SK-N-SH (cell line): ENCODE data around the gene IL10RB. TPM values are rescaled to one million over a fixed set of nuclear protein-coding genes. Genes with fewer than 3 reads are reported as not detected.

Experiments
- CTCF ChIA-PET: fragments of 300-600, 350-600 bp; formaldehyde crosslinking; extraction: SDS; loops from one replicate; lab custom pipeline; 2021; lab: Yijun Ruan, JAX
- POLR2A ChIA-PET: fragments of 350-600 bp; sonication (Branson Sonifier 250); formaldehyde crosslinking; extraction: SDS; loops from one replicate; lab custom pipeline; 2020; ENCODE audit warnings: antibody characterized with exemption, inconsistent platforms; lab: Yijun Ruan, JAX
- DNase-seq: peaks from one replicate; pipeline ENCODE4 v3.0.0; 2012
- H2AFZ ChIP-seq: fragments of 200-600 bp; sonication (generic); 2 replicates; pipeline ENCODE4 v1.8.1; 2016; ENCODE audit warnings: antibody characterized with exemption, mild to moderate bottlenecking, low read depth
- H3F3A ChIP-seq: fragments of 200-600 bp; sonication (generic); replicated peaks from 2 replicates; pipeline ENCODE3; 2016; ENCODE audit warnings: antibody characterized with exemption, mild to moderate bottlenecking; ENCODE audit not compliant: insufficient read depth
- H3K27ac ChIP-seq, 2 experiments: fragments of 200-500 bp in 1 of 2; fragments of 200-600 bp in 1 of 2; sonication (Bioruptor generic) in 1 of 2; sonication (generic), shearing (Covaris generic) in 1 of 2; 2 replicates each; pipeline versions ENCODE4 v1.5.1 to v1.6.1; 2014 to 2016; ENCODE audit warnings: low read depth in 2 of 2, inconsistent platforms in 1 of 2, low read length in 1 of 2, mild to moderate bottlenecking in 1 of 2, mixed read lengths in 1 of 2
- H3K27me3 ChIP-seq: fragments of 200-600 bp; sonication (generic), shearing (Covaris generic); 2 replicates; pipeline ENCODE4 v1.6.1; 2016; ENCODE audit warnings: mixed run types; ENCODE audit not compliant: insufficient read depth
- H3K36me3 ChIP-seq, 2 experiments: fragments of 200-500 bp in 1 of 2; fragments of 200-600 bp in 1 of 2; sonication (Bioruptor generic) in 1 of 2; sonication (generic) in 1 of 2; replicated peaks in 1 of 2; 2 replicates each; pipeline versions ENCODE3 to v1.5.1; 2014 to 2016; ENCODE audit warnings: low read length in 1 of 2, mild to moderate bottlenecking in 1 of 2; ENCODE audit not compliant: insufficient read depth in 2 of 2, control insufficient read depth in 1 of 2
- H3K4me1 ChIP-seq, 2 experiments: fragments of 200-500 bp in 1 of 2; fragments of 200-600 bp in 1 of 2; sonication (Bioruptor generic) in 1 of 2; sonication (generic), shearing (Covaris generic) in 1 of 2; 2 replicates each; pipeline versions ENCODE4 v1.5.1 to v1.6.1; 2014 to 2016; ENCODE audit warnings: low read depth in 1 of 2, low read length in 1 of 2, mixed run types in 1 of 2; ENCODE audit not compliant: insufficient read depth in 2 of 2, control insufficient read depth in 1 of 2
- H3K4me2 ChIP-seq: fragments of 200-600 bp; sonication (generic), shearing (Covaris generic); 2 replicates; pipeline ENCODE4 v1.6.1; 2017; ENCODE audit warnings: mixed run types
- H3K4me3 ChIP-seq, 2 experiments: fragments of 200-500 bp in 1 of 2; fragments of 200-600 bp in 1 of 2; sonication (Bioruptor generic) in 1 of 2; sonication (generic), shearing (Covaris generic) in 1 of 2; 2 replicates each; pipeline versions ENCODE4 v1.5.1 to v1.8.1; 2014 to 2016; ENCODE audit warnings: low read depth in 2 of 2, inconsistent platforms in 1 of 2, low read length in 1 of 2, mild to moderate bottlenecking in 1 of 2, mixed read lengths in 1 of 2, moderate library complexity in 1 of 2
- H3K79me2 ChIP-seq: fragments of 200-600 bp; sonication (generic); 2 replicates; pipeline ENCODE4 v1.8.1; 2017; ENCODE audit warnings: mild to moderate bottlenecking; ENCODE audit not compliant: insufficient read depth
- H3K9ac ChIP-seq: fragments of 200-600 bp; sonication (generic); 2 replicates; pipeline ENCODE4 v1.6.1; 2017; ENCODE audit warnings: mixed run types
- H3K9me2 ChIP-seq: fragments of 200-600 bp; sonication (generic); 2 replicates; pipeline ENCODE4 v1.6.1; 2017; ENCODE audit warnings: mixed run types
- H3K9me3 ChIP-seq: fragments of 200-600 bp; sonication (generic); 2 replicates; pipeline ENCODE4 v1.6.1; 2017; ENCODE audit warnings: mixed run types, mild to moderate bottlenecking, moderate library complexity
- H4K20me1 ChIP-seq: fragments of 200-600 bp; sonication (generic); 2 replicates; pipeline ENCODE4 v1.6.1; 2017; ENCODE audit warnings: mild to moderate bottlenecking, mixed run types; ENCODE audit not compliant: insufficient read depth
- CHD2 ChIP-seq: fragments of 150-350 bp; IDR thresholded peaks from 2 replicates; pipeline ENCODE4 v1.6.1; 2018; ENCODE audit warnings: low read length; ENCODE audit not compliant: partially characterized antibody
- ELF1 ChIP-seq: IDR thresholded peaks from 2 replicates; pipeline ENCODE4 v1.4.0; 2012
- FOSL2 ChIP-seq: IDR thresholded peaks from 2 replicates; pipeline ENCODE4 v1.4.0; 2012; ENCODE audit warnings: low read depth, mild to moderate bottlenecking, moderate library complexity, borderline replicate concordance
- FOXJ3 ChIP-seq: sonication (generic); formaldehyde crosslinking; IDR thresholded peaks from 2 replicates; pipeline ENCODE4 v1.5.1; 2020; ENCODE audit warnings: mild to moderate bottlenecking, missing genetic modification reagents
- GABPA ChIP-seq: IDR thresholded peaks from 2 replicates; pipeline ENCODE4 v1.4.0; 2012; ENCODE audit warnings: low read depth, mild to moderate bottlenecking
- JUND ChIP-seq: IDR thresholded peaks from 2 replicates; pipeline ENCODE4 v1.4.0; 2012
- RXRA ChIP-seq: IDR thresholded peaks from 2 replicates; pipeline ENCODE4 v1.4.0; 2012; ENCODE audit warnings: low read depth, mild to moderate bottlenecking, borderline replicate concordance
- TCF12 ChIP-seq: IDR thresholded peaks from 2 replicates; pipeline ENCODE4 v1.4.0; 2012
- WGBS: methylation state at CpG from one replicate; pipeline ENCODE4 v1.1.6; 2017; ENCODE audit warnings: low lambda C conversion rate; 5-methylcytosine and 5-hydroxymethylcytosine counted together
- polyA plus RNA-seq, 3 experiments: library from polyadenylated mRNA; depleted of rRNA; stranded (reverse); fragments of >200 nt; gene quantifications; 2 replicates each; pipeline ENCODE4 v1.2.3, GENCODE V29; 2012
- TF ChIP-seq, protein P1 (sequence below): IDR thresholded peaks from 2 replicates; pipeline ENCODE4 v1.6.1; 2012; ENCODE audit warnings: mild to moderate bottlenecking, low read depth, low read length, moderate library complexity
- TF ChIP-seq, protein P2 (sequence below): fragments of 150-350 bp; IDR thresholded peaks from 2 replicates; pipeline ENCODE4 v1.6.1; 2016; ENCODE audit warnings: mild to moderate bottlenecking, low read depth, low read length
- TF ChIP-seq, protein P3 (sequence below): IDR thresholded peaks from 2 replicates; pipeline ENCODE4 v1.4.0; 2012; ENCODE audit warnings: low read depth, borderline replicate concordance

Gene IL10RB
- polyA plus RNA-seq, 1 of the 3 experiments (the other 2 are of a cell fraction) = 20.1 TPM

DNA sequence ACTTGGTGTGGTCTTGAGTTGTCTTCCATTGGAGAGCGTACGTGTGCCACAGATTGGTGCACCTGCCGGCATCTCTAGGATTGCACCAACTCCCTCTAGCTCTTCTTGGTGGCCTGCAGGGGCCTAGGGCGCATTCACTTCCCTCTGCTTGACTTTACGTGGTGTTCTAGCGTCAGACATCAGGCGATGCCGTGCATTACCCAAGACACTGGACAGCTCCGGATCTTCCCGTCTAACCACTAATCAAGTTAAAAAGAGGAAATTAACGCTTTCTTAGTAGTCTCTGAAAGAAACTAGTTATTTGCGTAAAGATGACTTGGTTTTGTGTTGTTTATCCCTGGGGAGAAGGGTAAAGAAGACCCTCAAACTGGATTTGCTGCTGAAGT, 510 bp upstream of the IL10RB start:
- H3K4me1 ChIP-seq = peaks cover 0 to 17% of the 10 kb centered on the region in 2 experiments; a peak in 1 of 4 replicates
- peak overlapping the region; percentile 86 for H3K4me2 ChIP-seq
- POLR2A ChIA-PET = interaction anchor here (1.9 kb wide), 1 partner anchor 59 kb away, joined by 13 read pairs; the partner anchor contains the start of gene IFNAR1
- H3K9me2 ChIP-seq = no peaks in the 10 kb centered on the region
- H3K36me3 ChIP-seq = peaks cover 0 to 6% of the 10 kb centered on the region in 2 experiments
- H3K79me2 ChIP-seq = no peaks in the 10 kb centered on the region
- WGBS = 46% methylated on average over 11 of the region's 12 CpGs
- no peaks in the 10 kb centered on the region for H4K20me1 ChIP-seq
- H3K27ac ChIP-seq = no peak overlapping the region
- peak overlapping the region; percentile 73 to 96 for H3K4me3 ChIP-seq
- no peaks in the 10 kb centered on the region for H3K27me3 ChIP-seq
- no peaks in the 10 kb centered on the region for H3K9me3 ChIP-seq
- H2AFZ ChIP-seq = peak overlapping the region; percentile 95
- CTCF ChIA-PET = interaction anchor here (1.2 to 2.2 kb wide), 6 partner anchors 8 to 180 kb away, joined by 4 to 7 read pairs (median 5); partner anchors contain the start of gene IFNAR1
- TF ChIP-seq TCF12 (no peak), JUND (no peak)
- TF ChIP-seq, protein P1, sequence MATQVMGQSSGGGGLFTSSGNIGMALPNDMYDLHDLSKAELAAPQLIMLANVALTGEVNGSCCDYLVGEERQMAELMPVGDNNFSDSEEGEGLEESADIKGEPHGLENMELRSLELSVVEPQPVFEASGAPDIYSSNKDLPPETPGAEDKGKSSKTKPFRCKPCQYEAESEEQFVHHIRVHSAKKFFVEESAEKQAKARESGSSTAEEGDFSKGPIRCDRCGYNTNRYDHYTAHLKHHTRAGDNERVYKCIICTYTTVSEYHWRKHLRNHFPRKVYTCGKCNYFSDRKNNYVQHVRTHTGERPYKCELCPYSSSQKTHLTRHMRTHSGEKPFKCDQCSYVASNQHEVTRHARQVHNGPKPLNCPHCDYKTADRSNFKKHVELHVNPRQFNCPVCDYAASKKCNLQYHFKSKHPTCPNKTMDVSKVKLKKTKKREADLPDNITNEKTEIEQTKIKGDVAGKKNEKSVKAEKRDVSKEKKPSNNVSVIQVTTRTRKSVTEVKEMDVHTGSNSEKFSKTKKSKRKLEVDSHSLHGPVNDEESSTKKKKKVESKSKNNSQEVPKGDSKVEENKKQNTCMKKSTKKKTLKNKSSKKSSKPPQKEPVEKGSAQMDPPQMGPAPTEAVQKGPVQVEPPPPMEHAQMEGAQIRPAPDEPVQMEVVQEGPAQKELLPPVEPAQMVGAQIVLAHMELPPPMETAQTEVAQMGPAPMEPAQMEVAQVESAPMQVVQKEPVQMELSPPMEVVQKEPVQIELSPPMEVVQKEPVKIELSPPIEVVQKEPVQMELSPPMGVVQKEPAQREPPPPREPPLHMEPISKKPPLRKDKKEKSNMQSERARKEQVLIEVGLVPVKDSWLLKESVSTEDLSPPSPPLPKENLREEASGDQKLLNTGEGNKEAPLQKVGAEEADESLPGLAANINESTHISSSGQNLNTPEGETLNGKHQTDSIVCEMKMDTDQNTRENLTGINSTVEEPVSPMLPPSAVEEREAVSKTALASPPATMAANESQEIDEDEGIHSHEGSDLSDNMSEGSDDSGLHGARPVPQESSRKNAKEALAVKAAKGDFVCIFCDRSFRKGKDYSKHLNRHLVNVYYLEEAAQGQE = peak; percentile 72; the same call in 1 of the 2 replicates
- TF ChIP-seq, protein P2, sequence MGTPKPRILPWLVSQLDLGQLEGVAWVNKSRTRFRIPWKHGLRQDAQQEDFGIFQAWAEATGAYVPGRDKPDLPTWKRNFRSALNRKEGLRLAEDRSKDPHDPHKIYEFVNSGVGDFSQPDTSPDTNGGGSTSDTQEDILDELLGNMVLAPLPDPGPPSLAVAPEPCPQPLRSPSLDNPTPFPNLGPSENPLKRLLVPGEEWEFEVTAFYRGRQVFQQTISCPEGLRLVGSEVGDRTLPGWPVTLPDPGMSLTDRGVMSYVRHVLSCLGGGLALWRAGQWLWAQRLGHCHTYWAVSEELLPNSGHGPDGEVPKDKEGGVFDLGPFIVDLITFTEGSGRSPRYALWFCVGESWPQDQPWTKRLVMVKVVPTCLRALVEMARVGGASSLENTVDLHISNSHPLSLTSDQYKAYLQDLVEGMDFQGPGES = no peak
- no peak for DNase-seq
- no peaks in the 10 kb centered on the region for H3F3A ChIP-seq
- H3K9ac ChIP-seq = peak overlapping the region; percentile 79; the same call in 1 of the 2 replicates

DNA sequence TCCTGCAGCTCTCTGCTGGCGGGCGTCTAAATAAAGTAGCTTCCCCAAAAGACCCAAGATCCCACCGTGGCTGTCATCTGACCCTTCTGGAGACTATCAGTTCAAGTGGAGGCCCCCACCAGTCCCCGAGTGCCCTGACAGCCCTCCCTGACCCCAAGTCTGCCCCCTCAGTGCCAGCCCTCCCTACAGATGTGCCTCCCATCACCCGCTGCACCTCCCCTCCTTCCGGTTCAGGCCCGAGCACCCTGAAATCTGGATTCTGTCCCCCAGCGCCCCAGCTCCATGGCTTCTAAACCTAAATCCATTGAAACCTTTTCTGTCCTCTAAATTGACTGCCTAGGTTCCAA, 595 bp downstream of the IL10RB start:
- no peaks in the 10 kb centered on the region for H3K9me2 ChIP-seq
- peaks cover 0 to 17% of the 10 kb centered on the region in 2 experiments; a peak in 1 of 4 replicates for H3K4me1 ChIP-seq
- peak overlapping the region; percentile 79 for H3K9ac ChIP-seq
- ChIA-PET CTCF (interaction anchor here (1.2 to 2.2 kb wide), 4 partner anchors 10 to 179 kb away, joined by 4 to 6 read pairs (median 5); no protein-coding TSS in a partner anchor), POLR2A (interaction anchor here (1.9 kb wide), 1 partner anchor 58 kb away, joined by 13 read pairs; the partner anchor contains the start of gene IFNAR1)
- H3K36me3 ChIP-seq = peaks cover 4 to 6% of the 10 kb centered on the region in 2 experiments
- H3K9me3 ChIP-seq = no peaks in the 10 kb centered on the region
- H3K27me3 ChIP-seq = no peaks in the 10 kb centered on the region
- H2AFZ ChIP-seq = peak overlapping the region; percentile 95
- no peaks in the 10 kb centered on the region for H3K79me2 ChIP-seq
- H4K20me1 ChIP-seq = no peaks in the 10 kb centered on the region
- peak overlapping the region; percentile 86 for H3K4me2 ChIP-seq
- peak overlapping the region in 1 of 2 experiments; percentile 51; a peak in 1 of 4 replicates for H3K27ac ChIP-seq
- 22% methylated on average over 4 of the region's 8 CpGs for WGBS
- TF ChIP-seq FOXJ3 (no peak), ELF1 (no peak), CHD2 (no peak), RXRA (no peak), FOSL2 (no peak), JUND (no peak), GABPA (no peak)
- TF ChIP-seq, protein P3, sequence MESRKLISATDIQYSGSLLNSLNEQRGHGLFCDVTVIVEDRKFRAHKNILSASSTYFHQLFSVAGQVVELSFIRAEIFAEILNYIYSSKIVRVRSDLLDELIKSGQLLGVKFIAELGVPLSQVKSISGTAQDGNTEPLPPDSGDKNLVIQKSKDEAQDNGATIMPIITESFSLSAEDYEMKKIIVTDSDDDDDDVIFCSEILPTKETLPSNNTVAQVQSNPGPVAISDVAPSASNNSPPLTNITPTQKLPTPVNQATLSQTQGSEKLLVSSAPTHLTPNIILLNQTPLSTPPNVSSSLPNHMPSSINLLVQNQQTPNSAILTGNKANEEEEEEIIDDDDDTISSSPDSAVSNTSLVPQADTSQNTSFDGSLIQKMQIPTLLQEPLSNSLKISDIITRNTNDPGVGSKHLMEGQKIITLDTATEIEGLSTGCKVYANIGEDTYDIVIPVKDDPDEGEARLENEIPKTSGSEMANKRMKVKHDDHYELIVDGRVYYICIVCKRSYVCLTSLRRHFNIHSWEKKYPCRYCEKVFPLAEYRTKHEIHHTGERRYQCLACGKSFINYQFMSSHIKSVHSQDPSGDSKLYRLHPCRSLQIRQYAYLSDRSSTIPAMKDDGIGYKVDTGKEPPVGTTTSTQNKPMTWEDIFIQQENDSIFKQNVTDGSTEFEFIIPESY = no peak
- peak; percentile 48 for DNase-seq
- no peaks in the 10 kb centered on the region for H3F3A ChIP-seq
- H3K4me3 ChIP-seq = peak overlapping the region; percentile 73 to 96
